Stimulated activated CD8-positive, alpha-beta memory T cell treated with anti-CD3 and anti-CD28 coated beads, Interleukin-12 subunit alpha, Interleukin-12 subunit beta, amount 100 ng/mL, for 4 hours (primary cell): ENCODE data around the gene MIS12.

Source experiments
- DNase-seq: peaks from one replicate; pipeline ENCODE4 v3.0.0-alpha.2; 2020; ENCODE audit warnings: low read depth

Gene MIS12

DNA sequence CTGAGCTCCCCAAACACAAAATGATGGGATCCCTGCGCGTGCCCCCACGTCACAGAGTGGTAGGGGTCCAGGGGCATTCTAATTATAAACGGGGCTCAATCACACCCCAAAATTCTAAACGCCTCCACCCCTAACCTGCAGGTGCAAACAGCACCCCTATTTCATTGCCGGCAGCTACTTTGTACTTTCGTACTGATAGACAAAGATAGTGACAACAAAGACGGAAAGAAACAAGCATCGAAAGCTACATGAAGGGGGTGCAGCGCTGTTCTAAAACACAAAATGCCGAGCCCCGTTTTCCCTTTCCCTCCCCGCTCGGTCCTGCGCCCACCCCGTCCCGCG lies 13.9 kb downstream of the MIS12 start:
- no peak for DNase-seq

DNA sequence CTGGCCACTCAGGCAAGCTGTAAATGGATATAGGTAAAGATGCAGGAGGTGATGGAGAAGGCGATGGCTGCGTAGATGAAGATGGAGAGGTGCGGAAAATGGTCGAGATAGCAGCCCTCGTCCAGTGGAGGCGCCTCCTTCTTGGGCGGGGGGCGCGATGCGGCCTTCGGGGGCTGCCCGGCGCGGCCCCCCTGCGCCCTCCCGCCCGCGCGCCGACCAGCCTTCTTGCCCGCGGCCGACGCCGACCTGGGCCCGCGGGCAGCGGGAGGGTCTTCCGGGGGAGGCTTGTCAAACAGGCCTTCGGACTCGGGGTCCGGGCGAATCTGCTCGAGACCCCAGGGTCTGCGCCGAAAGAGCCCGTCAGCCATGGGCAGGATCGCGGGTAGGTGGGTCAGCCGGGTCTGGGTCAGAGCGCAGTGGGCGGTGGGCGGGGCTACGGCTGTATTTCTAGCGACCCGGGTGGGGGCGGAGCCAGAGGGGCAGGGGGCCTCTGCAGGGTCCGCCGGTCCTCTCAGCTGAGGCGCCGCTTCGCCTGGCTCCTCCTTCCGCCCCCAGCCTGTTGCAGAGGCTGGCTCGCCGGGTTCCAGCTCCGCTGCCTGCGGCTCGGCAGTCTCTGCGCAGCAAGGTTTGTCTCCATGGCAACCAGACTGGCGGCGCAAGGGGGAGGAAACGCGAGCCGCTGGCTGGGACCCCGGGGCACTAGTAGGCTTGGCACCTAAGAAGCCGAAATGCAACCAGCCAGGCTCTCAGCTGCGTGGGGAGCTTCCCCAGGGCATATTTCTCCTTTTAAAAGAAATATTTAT lies 14.4 kb downstream of the MIS12 start:
- peak; percentile 60 for DNase-seq

DNA sequence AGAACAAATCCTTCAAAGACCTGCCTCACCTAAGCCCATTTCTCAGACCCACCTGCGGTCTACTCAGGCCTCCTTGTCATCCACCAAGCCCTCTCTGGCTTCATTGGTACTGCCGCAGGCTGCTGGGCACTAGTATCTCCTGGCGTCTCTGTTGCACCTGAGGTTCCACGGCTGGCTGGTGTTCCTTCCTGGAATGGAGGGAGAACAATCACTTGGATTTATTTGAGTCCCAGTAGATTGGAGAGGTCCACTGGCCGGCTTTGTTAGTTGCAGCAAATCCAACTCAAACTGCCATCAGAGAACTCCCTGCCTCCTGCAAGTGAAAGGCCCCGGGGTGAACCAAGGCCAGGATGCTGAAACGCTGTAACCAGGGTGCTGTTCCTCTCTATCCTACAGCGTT lies 15.3 kb downstream of the MIS12 start:
- DNase-seq: no peak

DNA sequence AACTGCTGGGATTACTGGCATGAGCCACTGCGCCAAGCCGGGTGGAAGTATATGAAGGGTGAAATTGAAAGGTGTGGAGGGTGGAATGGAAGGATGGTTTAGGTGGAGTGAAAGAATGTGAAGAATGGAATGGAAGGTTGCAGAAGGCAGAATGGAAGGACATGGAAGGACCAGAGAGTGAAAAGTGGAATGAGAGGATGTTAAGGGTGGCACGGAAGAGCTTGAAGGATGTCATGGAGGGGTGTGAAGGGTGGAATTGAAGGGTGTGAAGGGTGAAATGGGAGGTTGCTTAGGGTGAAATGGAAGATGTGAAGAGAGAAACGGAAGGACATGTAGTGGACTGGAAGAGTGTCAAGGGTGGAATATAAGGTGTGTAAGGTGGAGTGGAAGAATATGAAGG lies 16.2 kb downstream of the MIS12 start:
- DNase-seq: no peak

DNA sequence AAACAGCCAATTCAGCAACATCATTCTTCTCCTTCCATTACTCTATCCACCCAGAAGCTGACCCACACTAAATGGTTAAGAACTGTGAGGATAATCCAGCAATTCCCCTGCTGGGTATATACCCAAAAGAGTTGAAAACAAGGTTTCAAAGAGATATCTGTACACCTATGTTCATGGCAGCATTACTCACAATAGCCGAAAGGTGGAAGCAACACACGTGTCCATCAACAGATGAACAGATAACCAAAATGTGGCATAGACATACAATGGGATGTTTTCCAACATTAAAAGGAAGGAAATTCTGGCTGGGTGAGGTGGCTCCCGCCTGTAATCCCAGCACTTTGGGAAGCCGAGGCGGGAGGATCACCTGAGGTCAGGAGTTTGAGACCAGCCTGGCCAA lies 19.9 kb downstream of the MIS12 start:
- no peak for DNase-seq

DNA sequence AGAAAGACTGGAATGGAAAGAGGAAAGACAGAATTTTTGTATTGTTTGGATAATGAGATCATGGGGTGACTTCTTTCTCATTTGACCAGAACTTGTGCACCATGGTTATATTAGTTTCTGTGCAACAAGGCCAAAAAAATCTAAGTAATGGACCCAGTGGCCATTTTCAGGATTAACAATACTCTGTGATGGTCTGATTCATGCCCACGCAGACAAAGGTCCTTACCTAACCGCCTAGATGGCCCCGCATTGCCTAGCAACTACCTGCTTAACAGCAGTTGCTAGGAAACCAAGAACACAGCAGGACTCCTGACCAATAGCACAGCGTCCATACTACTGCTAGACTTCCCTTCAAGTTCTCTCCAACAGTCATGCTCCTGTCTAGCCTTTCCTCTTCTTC lies 22.4 kb downstream of the MIS12 start:
- no peak for DNase-seq

DNA sequence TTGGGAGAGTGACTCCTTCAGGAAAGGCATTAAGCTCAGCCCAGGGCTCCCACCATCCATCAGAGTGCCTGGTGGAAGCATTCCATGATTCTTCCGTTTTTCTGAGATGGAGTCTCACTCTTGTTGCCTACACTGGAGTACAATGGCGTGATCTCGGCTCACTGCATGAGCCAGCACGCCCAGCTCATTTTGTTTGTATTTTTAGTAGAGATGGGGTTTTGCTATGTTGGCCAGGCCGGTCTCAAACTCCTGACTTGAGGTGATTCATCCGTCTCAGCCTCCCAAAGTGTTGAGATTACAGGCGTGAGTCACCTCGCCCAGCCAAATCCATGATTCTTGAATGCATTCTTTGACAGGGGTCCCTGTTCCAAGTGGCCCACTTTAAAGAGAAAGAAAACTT lies 23.1 kb downstream of the MIS12 start:
- no peak for DNase-seq

DNA sequence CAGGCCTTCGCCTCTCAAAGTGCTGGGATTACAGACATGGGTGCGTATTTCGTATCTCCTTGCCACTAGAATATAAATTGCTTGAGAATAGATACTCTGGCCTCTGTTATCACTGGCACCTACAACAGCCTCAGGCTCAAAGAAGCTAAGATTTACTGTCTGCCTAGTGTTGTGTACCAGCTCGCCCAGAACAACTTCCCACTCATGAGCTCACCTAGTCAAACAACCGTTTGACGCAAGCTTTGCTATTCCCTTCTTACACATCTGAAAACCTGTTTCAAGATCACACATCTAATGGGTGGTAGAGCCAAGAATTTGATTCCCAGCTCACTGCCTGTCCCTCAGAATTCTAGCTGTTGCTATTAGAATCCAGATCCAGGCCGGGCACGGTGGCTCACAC lies 24.4 kb downstream of the MIS12 start:
- no peak for DNase-seq

DNA sequence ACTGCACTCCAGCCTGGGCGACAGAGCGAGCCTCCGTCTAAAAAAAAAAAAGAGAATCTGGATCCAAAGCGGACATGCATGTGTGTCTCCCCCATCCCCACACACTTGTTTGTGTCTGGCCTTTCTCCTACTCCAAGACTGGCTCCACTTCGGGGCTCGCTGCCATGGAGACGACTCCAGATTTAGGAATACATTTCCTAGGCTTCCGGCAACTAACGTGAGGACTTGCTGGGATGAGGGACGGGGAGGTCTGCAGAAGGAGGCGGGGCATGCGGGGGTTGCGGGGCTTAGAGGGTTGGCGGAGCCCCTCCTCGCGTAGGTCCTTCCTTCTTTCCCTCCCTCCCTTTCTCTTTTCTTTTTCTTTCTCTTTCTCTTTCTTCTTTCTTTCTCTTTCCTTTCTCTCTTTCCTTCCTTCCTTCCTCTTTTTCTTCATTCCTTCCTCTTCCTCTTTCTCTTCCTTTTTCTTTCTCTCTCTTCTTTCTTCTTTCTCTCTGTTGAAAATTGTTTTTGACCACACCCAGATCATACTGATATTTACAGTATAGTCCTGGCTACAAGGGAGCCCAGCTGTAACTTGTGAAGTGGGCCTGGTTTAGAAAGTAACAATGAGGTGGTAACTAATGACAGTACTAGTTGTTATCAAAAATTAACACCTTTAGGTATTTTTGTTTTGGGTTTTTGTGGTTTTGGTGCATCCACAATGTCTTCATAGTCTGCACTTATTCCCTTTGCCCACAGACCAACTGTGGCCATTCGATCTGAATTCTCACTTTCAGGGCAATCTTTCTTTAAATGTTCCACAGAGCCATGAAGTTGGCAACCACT lies 25.2 kb downstream of the MIS12 start:
- DNase-seq: no peak

DNA sequence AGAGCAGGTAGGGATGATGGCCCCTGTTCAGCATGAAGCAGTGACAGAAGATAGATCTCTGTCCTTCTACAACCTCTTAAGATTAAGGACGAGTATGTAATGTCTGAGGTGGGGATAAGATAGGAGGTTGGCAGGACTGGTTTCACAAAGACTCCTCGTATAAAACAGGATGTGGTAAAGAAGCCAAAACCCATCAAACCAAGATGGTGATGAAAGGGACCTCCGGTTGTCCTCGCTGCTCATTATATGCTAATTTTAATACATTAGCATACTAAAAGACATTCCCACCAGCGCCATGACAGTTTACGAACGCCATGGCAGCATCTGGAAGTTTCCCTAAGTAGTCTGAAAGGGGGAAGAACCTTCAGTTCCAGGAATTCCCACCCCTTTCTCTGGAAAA lies 27.3 kb downstream of the MIS12 start:
- DNase-seq: no peak

DNA sequence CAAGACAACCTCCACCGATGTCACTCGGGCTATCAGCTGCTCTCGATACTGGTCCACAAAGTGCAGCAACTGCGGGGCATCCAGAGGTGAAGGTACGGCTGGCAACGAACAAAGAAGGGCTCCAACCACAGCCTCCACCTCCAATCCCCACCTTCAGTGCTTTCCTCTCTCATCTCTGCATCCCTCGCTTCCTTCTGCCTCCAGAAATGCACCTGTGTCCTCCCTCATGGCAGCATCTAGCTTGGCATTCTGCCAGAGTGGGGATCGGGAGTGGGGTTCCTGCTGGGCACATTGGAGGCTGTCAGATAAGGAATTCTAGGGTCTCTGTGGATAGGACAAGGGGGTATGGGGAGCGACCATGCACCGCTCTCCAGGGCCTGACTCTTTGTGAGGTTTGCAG lies 28.6 kb downstream of the MIS12 start:
- DNase-seq: no peak

DNA sequence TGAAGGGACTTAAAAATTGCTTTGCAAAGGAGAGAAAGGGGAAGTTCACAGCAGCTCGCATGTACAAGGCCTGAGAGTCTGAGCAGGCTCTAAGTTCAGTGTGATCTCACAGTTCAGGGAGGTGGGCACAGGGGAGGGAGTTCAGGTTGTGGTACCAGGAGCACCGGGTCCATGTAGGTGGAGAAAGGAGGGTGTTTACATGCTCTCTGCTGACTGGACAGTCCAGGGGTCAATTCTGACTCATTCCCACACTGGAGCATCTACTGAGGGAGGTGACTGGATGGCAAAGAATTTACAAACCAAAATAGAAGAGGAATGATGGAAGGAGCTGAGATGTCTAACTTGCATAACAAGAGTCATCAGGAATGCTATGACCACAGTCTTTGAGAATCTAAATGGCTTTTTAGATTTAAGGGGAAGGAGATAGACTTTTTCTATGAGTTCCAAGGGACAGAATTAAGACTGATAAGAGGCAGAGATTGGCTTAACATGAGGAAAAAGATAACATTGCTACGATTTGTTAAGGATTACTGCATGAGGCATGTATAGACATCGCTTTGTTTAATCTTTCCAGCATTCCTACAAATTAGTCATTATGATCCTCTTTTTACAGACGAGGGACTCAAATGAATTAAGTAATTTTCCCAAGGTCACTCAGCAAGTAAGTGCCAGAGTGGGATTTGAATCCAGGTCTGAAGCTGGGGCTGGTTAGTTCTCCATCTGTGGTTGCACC lies 29.9 kb downstream of the MIS12 start:
- no peak for DNase-seq

DNA sequence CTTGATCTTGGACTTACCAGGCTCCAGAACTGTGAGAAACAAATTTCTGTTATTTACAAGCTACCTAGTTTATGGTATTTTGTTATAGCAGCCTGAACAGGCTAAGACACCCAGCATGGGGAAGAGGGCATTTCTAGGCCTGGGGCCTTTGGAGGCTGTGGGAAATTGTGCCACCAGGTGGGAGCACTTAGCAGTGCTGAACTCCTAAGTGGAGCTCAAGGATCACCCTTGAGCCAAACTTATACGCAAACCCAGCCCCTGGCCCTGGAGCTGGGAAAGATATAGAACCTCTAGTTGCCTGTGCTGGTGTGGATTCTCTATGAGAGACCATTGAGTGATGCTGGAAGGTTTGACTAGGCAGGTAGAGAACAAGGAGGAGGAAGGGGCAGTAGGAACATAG lies 36.1 kb downstream of the MIS12 start:
- DNase-seq: no peak

DNA sequence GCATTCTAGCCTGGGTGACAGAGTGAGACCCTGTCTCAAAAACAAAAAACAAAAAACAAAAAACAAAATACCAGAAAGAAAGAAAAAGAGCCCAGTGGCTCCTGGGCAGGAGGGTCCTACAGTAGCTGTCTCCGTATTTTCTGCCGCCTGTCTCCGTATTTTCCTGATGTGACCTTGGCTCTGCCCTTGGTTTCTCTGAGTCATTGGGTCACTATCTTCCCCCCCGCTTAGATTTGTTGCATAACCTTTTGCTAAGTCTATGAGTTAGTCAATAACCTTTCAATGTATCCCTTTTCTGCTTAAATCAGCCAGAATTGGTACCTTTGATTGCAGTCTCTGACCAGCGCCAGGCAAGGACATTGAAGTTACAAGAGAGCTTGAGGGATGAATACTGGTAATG lies 36.9 kb downstream of the MIS12 start:
- DNase-seq: no peak

DNA sequence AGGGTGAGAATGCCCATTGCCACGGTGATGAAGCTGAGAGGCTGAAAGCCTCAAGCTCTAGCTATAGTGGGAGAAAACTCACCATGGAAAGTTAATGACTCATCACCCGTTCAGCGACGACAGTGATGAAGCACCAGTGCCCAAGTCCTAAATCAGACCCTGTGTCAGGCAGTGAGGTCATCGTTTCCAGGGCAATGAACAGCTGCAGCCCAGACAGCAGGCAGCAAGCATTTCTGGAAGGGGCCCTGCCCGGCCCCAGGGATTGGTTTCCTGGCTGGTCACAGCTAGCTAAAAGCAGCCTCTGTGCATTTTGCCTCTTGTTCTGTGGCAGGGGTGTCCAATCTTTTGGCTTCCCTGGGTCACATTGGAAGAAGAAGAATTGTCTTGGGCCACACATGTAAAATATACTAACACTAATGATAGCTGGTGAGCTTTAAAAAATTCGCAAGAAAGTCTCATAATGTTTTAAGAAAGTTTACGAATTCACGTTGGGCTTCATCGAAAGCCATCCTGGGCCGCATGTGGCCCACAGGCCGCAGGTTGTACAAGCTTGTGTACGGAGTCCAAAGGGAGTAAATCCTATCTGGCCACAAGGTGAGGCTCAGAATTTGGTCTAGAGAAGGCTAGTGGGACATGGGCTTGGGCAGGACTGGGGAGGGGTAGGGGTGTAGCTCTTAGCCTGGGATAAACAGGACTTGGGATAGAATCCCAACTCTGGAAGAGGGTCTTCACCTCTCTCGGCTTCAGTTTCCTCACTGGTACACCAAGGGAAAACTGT lies 40.6 kb downstream of the MIS12 start:
- DNase-seq: peak; percentile 4

DNA sequence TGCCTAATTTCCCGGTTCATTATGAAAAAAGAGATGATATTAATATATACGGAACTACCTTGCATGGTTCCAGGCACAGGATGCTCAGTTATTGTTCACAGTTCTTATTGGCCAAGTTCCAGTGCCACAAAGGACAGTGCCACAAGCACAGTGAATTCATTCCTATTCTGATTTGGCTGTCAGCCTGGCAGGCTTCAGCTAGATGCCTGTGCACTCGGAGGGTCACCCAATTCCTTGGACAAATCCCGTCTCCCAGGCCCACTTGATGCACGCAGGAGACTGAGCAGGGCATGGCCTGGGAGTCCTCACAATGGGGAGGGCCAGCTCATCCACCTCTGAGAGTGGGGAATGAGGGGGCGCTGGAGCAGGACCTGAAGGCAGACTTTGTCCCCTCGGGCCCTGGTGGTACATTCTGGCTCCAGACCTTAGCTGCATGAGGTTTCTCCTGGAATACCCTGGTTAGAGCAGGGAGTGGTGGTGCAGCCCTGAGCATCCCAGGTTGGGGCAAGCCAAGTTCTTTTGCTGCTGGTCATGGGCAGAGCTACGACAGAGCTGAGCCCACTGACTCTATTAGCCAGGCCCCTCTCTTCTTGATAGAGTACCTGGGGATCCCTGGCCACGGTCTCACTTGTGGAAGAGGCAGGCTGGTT lies 41.4 kb downstream of the MIS12 start:
- no peak for DNase-seq

DNA sequence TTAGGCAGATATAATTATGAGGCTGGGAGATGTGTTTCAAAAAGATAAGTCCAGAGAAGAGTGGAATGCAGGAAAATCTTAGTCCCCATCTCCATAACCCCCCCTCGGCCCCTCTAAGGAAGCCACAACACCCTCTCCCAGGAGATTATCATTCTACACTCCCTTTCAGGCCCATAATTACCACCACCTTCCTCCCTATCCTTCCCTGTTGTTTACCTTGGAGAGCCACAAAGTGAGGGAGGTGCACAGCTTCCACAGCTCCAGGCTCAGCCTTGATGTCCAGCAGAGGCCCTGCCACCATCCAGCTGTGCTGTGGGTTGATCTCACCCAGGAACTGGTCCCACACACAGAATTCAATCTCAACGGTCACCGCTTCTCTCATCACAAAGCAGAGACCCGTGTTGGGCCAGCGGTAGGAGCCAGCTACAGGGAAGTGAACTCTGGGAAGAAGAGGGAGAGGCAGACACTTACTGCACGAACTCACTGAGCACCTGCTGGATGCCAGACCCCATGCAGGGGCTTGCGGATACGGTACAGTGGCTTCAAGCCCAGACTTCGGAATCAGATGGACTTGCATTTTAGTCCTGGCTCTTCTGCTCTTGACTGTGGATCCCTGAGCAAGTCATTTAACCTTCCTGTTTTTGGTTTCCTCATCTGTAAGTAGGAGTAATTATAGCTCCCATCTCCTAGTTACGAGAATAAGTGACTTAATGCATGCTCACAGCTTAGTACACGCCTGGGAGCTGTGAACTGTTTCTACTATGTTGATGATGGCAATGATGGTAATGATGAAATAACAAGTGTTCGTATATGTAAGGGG lies 44.1 kb downstream of the MIS12 start:
- no peak for DNase-seq

DNA sequence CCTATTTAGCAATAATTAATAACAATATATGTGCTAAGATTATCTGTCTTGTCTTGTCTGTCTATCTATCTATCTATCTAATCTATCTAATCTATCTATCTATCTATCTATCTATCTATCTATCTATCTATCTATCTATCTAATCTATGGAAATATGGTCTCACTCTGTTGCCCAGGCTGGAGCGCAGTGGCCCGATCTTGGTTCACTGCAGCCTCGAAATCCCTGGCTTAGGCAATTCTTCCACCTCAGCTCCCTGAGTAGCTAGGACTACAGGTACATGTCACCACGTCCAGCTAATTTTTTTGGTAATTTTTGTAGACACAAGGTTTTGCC lies 44.7 kb downstream of the MIS12 start:
- no peak for DNase-seq

DNA sequence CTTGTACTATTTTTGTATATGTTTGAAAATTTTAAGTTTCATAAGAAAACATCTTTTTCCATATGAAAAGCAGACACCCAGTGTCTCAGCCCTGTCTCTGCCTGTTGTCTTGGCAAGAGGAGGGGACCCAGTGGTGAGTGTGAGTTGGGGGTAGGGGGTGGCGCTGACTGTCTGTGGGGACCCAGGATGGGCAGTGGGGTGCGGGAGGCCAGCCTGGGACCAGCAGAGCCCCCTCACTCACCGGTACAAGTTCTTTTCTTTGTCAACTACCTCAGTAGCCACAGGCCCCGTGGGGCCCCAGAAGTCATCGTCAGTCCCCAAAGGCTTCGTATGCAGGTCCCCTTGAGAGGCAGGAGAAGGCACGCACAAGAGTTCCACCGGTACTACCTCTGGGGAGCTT lies 46.2 kb downstream of the MIS12 start:
- no peak for DNase-seq

DNA sequence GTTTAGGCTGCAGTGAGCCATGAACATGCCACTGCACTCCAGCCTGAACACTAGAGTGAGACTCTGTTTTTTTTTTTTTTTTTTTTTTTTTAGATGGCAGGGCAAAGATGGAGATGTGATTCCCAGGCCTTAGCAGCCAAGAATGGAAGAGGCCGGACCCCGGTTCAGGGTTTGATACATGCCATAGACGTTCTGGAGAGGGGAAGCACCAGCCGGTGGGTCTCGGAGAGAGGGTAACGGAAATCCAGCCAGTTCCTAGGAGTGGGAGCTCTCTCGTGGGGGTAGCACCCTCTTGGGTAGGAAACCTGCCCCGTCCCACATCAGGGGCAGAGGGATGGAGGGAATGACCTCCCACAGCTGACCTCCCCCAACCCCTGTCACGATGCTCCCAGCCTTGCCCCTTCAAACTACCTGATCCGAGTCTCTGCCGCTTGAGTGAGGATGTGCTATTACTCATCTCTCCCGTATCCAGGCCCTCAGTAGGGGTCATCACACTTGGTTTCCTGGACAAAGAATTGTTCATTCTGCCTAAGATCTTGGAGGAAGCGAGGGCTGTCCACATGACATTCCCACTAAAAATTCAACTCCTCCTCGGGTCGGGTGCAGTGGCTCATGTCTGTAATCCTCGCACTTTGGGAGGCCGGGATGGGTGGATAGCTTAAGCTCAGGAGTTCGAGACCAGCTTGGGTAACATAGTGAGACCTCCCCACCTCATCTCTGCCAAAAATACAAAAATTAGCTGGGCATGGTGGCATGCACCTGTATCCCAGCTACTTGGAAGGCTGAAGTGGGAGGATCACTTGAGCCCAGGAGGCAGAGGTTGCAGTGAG lies 47.3 kb downstream of the MIS12 start:
- DNase-seq: no peak
